Measurements from ENCODE around the gene KRTAP13-4.

- TF ChIP-seq GATA3 (IDR thresholded peaks at IDR 0.05; ENCODE audit: low read depth, low read length) (no peak), GATA2 (IDR thresholded peaks at IDR 0.05; ENCODE audit: low read depth, low read length) (no peak)
These were observed 38.5 kb upstream of the KRTAP13-4 start for GRCh38 chr21:30391492-30392025.

Measured in SH-SY5Y (cell line).